GM19467 (cell line): ENCODE results near the gene LRRIQ3.
A peak's percentile ranks its signal among the peaks of the same experiment; 100 is the strongest.
"Not testable (repeated sequence)": the region's sequence is repeated elsewhere in the genome, so short reads cannot be mapped to it uniquely, and the experiment has no call there.

Experiments
- ATAC-seq: cut with Tn5 transposase; IDR thresholded peaks from one replicate; pipeline ENCODE4 v1.9.1; 2021; ENCODE audit warnings: mild to moderate bottlenecking, moderate library complexity; ENCODE audit not compliant: unreplicated experiment

The LRRIQ3 gene

GRCh38 chr1:74197657-74198552 lies at the start of gene LRRIQ3, which contains the start of gene FPGT:
Gene LRRIQ3, minus strand, starts transcription at chr1:74198176. Its CDS starts 14,492 bp downstream, at chr1:74183684.
Gene FPGT, plus strand, starts transcription at chr1:74198242. Its CDS starts 37 bp downstream, at chr1:74198279.
- ATAC-seq = peak; percentile 97

GRCh38 chr1:74246315-74246714 lies 48.3 kb upstream of the LRRIQ3 start:
- no peak for ATAC-seq

GRCh38 chr1:74245168-74245772 lies 47.3 kb upstream of the LRRIQ3 start:
- ATAC-seq = no peak

GRCh38 chr1:74237787-74238186 lies 39.8 kb upstream of the LRRIQ3 start:
- no peak for ATAC-seq

GRCh38 chr1:74237035-74237434 lies 39.1 kb upstream of the LRRIQ3 start:
- no peak for ATAC-seq

- no peak for ATAC-seq
Observed at GRCh38 chr1:74236440-74236839, 38.5 kb upstream of the LRRIQ3 start.

GRCh38 chr1:74235153-74235552 lies 37.2 kb upstream of the LRRIQ3 start, which contains the start of gene TNNI3K:
Gene TNNI3K, plus strand, starts transcription at chr1:74235387. Its CDS starts 65 bp downstream, at chr1:74235452.
- no peak for ATAC-seq

- no peak for ATAC-seq
Observed at GRCh38 chr1:74223453-74223852, 25.5 kb upstream of the LRRIQ3 start.

- ATAC-seq = no peak
Observed at GRCh38 chr1:74222701-74223100, 24.7 kb upstream of the LRRIQ3 start.

GRCh38 chr1:74215229-74215628 lies 17.3 kb upstream of the LRRIQ3 start:
- no peak for ATAC-seq

- no peak for ATAC-seq
Observed at GRCh38 chr1:74205266-74205665, 7.3 kb upstream of the LRRIQ3 start.

- ATAC-seq = no peak
Observed at GRCh38 chr1:74199504-74199903, 1.5 kb upstream of the LRRIQ3 start.

GRCh38 chr1:74197255-74197654 lies 721 bp downstream of the LRRIQ3 start:
- ATAC-seq = no peak

- no peak for ATAC-seq
Observed at GRCh38 chr1:74195339-74195738, 2.6 kb downstream of the LRRIQ3 start.

- ATAC-seq = no peak
Observed at GRCh38 chr1:74193908-74194307, 4.1 kb downstream of the LRRIQ3 start.

GRCh38 chr1:74180490-74180889 lies 17.5 kb downstream of the LRRIQ3 start:
- ATAC-seq = no peak

GRCh38 chr1:74174423-74174822 lies 23.6 kb downstream of the LRRIQ3 start:
- not testable (repeated sequence) for ATAC-seq

- ATAC-seq = no peak
Observed at GRCh38 chr1:74162333-74162732, 35.6 kb downstream of the LRRIQ3 start.

- no peak for ATAC-seq
Observed at GRCh38 chr1:74161497-74161896, 36.5 kb downstream of the LRRIQ3 start.

GRCh38 chr1:74160046-74160445 lies 37.9 kb downstream of the LRRIQ3 start:
- ATAC-seq = no peak

- ATAC-seq = no peak
Observed at GRCh38 chr1:74145086-74145485, 52.9 kb downstream of the LRRIQ3 start.

GRCh38 chr1:74117370-74117769 lies 80.6 kb downstream of the LRRIQ3 start:
- not testable (repeated sequence) for ATAC-seq
